Tongue (tissue), 2 donors: Measurements from ENCODE around the gene UTY. TPM values are rescaled to one million over a fixed set of nuclear protein-coding genes. Genes with fewer than 3 reads are reported as not detected.
A peak's percentile ranks its signal among the peaks of the same experiment; 100 is the strongest.

Source experiments
- DNase-seq: peaks from one replicate; pipeline ENCODE4 v3.0.0-alpha.2; 2015
- total RNA-seq: library from RNA; depleted of rRNA; stranded (reverse); fragments of >200 nt; gene quantifications from one replicate; pipeline ENCODE4 v1.2.3, GENCODE V29; 2014

Gene UTY
- total RNA-seq, 1 donor from 2014 or later: not detected

DNA sequence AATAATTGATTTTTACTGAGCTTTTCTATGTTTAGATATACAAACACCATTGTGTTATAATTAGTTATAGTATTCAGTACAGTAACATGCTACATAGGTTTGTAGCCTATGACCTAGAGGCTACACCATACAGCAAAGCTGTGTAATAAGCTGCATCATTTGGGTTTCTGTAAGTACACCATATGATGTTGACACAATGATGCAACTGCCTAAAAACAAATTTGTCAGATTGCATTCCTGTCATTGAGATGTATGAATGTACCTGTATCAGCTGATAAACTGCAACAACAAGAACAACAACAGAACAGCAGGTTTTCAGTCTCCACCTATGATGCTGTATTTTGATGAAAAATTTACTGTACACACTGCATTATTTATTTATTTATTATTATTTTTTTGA lies 64.3 kb downstream of the UTY start:
- no peak for DNase-seq

DNA sequence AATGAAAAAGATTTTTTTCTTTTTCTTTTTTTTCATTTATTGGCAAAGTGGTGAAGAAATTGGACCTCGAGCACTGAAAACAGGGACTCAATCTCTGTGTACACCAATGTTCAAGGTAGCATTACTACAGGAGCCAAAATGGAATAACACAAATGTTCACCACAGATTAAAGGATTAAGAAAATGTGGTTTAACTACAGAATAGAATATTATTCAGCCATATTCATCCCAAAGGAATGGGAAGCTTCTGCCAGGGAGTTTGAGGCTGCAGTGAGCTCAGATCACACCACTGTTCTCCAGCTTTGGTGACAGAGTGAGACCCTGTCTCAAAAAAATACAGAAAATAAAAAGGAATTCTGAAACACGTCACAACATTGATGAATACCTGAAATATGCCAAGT lies 81.0 kb downstream of the UTY start:
- DNase-seq: no peak

GRCh38 chrY:13381110-13381683 lies 98.6 kb downstream of the UTY start:
- DNase-seq: no peak

DNA sequence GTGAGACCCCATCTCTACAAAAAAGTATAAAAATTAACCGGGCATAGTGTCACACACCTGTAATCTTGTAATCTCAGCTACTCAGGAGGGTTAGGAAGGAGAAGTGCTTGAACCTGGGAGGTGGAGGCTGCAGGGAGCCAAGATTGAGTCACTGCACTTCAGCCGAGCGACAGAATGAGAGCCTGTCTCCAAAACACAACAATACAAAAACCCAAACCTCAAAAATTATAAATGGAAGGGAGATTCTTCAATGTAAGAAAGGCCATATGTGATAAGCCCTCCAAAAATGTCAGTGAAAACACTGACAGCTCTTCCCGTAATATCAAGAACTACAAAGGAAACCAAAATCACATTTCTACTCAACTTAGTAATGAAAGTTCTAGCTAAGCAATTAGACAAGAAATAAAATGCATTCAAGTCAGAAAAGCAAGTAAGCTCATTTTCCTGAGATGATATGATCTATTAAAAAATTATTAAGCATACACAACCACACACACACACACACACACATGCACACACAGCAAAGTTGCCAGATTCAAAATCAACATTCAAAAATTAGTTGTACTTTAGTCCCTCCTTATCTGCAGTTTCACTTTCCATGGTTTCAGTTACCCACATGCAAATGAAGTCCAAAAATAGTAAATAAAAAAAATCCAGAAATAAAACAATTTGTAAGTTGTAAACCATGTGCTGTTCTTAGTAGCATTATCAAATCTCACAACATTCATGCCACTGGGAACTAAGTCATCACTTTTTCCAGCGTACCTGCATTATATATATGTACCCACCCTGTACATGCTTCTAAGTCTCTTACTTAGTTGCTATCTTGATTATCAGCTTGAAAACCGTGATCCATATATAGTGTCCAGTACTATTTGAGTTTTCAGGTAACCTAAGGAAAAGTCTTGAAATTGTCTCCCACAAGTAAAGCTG lies 108.7 kb downstream of the UTY start:
- DNase-seq: no peak

GRCh38 chrY:13370245-13370644 lies 109.6 kb downstream of the UTY start:
- DNase-seq: no peak

DNA sequence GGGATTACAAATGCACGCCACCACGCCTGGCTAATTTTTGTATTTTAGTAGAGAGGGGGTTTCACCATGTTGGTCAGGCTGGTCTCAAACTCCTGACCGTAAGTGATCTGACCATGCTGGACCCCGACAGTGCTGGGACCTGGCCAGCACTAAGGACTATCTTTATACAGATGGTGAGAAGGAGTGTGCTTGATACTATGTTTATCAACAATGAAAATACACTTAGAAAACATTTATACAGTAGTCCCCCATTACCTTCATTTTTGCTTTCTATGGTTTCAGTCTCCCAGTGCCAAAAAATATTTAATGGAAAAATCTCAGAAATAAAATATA lies 111.4 kb downstream of the UTY start:
- no peak for DNase-seq

GRCh38 chrY:13363641-13364040 lies 116.2 kb downstream of the UTY start:
- DNase-seq: no peak

DNA sequence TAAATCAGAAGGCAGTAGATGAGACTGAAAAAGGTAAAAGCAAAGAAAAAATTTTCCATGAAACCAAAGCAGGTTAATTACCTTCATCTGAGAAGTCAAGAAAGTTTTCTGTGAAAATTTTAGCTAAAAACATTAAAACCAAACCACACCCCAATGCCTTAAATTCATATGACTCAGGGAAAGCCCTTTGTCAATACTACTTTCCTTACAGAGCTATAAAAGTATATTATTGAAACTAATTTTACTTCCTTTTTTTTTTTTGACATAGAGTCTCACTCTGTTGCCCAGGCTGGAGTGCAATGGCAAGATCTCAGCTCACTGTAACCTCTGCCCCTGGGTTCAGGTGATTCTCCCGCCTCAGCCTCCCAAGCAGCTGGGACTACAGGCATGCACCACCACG lies 117.2 kb downstream of the UTY start:
- no peak for DNase-seq

DNA sequence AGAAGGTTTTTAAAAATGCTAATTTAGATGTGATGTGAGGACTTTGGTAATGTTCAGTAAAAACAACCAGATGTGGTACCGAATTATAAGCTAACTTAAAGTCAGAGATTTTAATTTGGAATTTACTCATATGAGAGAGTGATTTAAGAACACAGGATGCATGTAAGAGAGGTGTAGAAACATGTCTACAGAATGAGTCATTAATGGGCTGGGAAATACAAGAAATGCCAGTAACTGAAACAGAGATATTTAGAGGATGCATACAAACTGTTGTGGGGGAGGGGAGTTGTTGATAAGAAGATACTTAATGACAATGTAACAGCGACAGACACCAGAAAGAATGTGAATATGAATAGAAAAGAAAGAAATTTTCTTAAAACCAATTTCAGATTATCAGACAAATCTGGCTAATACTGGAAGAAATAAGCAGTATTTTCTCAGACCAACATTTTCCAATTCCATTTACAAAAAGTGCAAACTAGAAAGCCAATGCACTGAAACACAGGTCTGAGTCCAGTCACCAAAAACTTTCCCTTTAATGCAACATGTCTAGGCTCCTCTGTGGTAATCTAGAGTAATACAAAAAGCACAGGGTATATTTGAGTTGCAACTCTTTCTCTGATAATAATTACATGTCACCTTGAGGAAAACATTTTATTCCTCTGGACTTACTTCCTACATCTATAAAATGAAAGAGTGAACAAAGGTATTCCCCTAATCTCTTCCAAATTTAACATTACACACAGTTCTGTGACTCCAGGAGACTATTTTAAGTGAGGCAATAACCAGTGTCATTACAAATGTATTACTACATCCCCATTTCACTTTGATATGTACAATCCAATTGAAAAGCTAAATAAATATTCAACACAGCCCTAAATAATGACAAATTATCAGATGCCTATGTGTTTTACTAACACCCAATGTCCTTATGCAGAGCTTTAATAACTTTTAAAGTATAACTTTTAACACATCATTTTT lies 117.9 kb downstream of the UTY start:
- DNase-seq: no peak

DNA sequence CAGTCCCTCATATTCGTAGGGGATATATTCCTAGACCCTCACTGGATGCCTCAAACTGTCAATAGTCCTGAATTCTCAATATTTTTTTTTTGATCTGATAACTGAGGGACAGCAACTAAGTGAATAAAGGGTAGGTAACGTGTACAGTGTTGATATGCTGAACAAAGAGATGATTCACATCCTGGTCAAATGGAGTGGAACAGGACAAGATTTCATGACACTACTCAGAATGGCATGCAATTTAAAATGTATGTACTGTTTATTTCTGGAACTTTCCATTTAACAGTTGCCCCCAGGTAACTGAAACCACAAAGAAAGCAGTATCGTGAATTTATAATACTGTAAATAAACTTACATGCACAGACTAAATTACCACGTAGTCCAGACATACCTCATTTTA lies 128.4 kb downstream of the UTY start:
- no peak for DNase-seq

- no peak for DNase-seq
These were observed 132.7 kb downstream of the UTY start for GRCh38 chrY:13347106-13347505.

- DNase-seq: no peak
These were observed 134.3 kb downstream of the UTY start for GRCh38 chrY:13345549-13345948.

DNA sequence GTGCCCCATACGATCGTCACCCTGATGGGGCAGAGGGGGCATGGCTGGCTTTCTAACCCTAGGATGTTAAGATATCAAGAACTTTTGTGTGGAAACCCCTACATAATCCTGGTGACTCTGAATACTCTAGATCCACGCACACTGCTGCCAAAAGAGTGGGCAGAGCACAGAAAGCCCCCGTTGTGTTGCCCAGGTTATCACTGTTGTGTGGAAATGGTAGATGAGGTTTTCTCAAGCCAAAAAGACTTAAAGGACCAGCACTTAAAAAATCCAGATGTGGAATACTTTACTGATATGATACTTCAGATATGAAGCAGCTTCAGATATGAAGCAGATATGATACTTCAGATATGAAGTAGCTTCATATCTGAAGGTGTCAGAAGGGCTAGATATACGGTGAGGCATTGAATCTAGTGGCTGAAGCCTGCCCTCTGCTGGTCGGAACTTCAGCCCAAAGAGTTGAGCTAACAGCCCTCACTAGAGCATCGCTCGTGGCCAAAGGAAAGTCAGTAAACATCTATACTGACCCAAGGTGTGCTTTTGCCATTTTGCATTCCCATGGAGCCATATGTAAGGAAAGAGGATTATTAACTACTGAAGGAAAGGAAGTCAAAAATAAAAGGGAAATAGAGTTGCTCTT lies 136.4 kb downstream of the UTY start:
- peak; percentile 15 for DNase-seq

DNA sequence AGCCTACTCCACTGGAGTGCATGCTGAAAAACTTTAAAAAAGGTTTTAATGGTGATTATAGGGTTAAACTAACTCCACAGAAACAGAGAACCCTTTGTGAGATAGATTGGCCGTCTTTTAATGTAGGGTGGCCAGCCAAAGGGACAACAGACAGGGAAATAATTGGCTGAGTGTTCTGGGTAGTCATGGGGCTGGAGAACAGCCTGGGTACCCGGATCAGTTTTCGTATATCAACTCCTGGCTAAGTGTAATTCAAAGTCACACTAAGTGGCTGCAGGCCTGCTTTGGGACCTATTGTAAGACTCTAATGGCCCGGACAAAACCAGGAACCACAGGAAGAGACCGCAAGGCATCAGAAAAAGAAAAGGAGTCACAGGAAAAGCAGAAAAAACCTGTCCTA lies 139.9 kb downstream of the UTY start:
- DNase-seq: no peak

DNA sequence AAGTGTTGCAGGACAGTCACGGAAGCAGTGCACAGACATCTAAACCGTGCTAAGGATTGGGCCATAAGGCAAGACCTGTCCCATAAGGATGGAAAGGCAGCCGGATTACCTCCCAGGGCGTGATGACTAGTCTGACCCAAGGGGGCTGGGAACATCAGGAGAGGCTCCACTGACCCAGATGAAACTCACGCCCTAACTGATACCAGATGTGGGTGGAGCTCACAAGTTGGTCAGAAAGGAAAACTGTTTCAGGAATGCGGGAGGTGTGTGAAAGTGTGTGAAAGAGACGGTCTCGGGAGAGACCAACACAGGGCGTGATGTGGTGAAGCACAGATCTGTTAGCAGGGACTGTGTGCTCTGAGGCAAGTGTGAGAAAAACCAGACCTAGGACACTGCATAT lies 140.5 kb downstream of the UTY start:
- DNase-seq: no peak

- no peak for DNase-seq
These were observed 141.1 kb downstream of the UTY start for GRCh38 chrY:13338711-13339110.

DNA sequence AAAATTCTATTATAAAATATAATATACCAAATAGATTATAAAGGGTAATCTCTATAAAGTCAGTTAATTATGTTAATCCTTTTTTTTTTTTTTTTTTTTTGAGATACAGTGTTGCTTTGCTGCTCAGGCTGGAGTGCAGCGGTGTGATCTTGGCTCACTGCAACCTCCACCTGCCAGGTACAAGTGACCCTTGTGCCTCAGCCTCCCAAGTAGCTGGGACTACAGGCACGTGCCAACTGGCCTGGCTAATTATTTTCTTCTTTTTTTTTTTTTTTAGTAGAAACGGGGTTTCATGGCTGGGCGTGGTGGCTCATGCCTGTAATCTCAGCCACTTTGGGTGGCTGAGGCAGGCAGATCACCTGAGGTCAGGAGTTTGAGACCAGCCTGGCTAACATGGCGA lies 141.9 kb downstream of the UTY start:
- no peak for DNase-seq

DNA sequence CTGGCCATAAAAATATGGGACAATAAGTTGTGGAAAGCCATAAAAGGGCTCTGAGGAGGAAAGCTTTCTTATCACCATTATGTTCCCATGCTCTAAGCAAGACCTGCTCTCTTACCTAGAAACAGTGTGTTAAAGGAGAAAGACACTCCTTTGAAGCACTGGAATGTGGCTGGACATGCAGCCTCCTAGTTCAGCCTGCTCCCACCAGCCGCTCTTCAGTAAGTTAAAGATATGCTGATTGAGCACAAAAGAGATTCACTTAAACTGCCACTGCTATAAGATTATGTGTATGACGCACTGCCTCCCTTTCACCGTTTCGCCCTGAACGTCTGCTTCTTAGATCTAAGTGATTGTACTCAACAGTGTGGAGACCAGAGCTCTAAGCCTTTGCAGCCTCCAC lies 146.0 kb downstream of the UTY start:
- no peak for DNase-seq

GRCh38 chrY:13330651-13331050 lies 149.2 kb downstream of the UTY start:
- no peak for DNase-seq

DNA sequence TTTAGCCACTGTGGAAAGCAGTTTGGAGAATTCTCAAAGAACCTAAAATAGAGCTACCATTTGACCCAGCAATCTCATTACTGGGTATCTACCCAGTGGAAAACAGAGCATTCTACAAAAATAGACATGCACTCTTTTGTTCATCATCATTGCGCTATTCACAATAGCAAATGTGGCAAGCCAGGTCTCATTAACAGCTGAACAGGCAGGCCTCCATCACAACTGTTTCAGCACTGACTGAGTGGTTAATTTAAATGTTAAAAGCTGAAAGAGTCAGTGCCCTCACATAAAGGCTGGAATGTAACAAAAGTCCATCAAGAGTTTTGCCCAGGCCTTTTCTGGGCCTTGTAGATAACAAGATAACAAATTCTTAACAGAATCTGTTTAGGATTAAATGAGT lies 166.9 kb downstream of the UTY start:
- no peak for DNase-seq

GRCh38 chrY:13307959-13308358 lies 171.9 kb downstream of the UTY start:
- DNase-seq: no peak

GRCh38 chrY:13300795-13301194 lies 179.0 kb downstream of the UTY start:
- DNase-seq: no peak
